ENCODE measurements around the gene TUBA3E.
"Not testable (repeated sequence)": the region's sequence is repeated elsewhere in the genome, so short reads cannot be mapped to it uniquely, and the experiment has no call there.

Gene TUBA3E

GRCh38 chr2:130145006-130145414 lies 53.2 kb downstream of the TUBA3E start, which contains the start of gene CCDC74B:
Gene CCDC74B, minus strand, starts transcription at chr2:130145112. Its CDS starts 116 bp downstream, at chr2:130144996.
- peak in 23 of 51 donors; percentile 10 to 58 (median 32) for DNase-seq

GRCh38 chr2:130143266-130144039 lies 54.8 kb downstream of the TUBA3E start:
- not testable (repeated sequence) for DNase-seq

- DNase-seq = not testable (repeated sequence)
Observed at GRCh38 chr2:130142396-130143265, 55.6 kb downstream of the TUBA3E start.
